Epithelial cell of esophagus (primary cell): ENCODE data around the gene HTR3A.
A peak's percentile ranks its signal among the peaks of the same experiment; 100 is the strongest.

Experiments used
- DNase-seq: peaks from one replicate; pipeline ENCODE4 v3.0.0; 2010; ENCODE audit warnings: low read depth
- H3K4me3 ChIP-seq: 2 replicates; pipeline ENCODE4 v1.5.1; 2011; ENCODE audit warnings: mild to moderate bottlenecking, low read length, control low read depth
- CTCF ChIP-seq: IDR thresholded peaks from 2 replicates; pipeline ENCODE4 v1.5.1; 2011; ENCODE audit warnings: low read depth, mild to moderate bottlenecking, low read length, control low read depth, inconsistent platforms; ENCODE audit not compliant: insufficient read depth; ENCODE audit errors: missing control alignments

The HTR3A gene

GRCh38 chr11:114036147-114036811 lies 61.4 kb downstream of the HTR3A start:
- peak; percentile 67 for TF ChIP-seq CTCF
- peak; percentile 61 for DNase-seq
- H3K4me3 ChIP-seq: peak overlapping the region; percentile 34

- DNase-seq: no peak
- H3K4me3 ChIP-seq: no peak overlapping the region
- TF ChIP-seq CTCF: no peak
Measured at GRCh38 chr11:114036958-114037357, 62.0 kb downstream of the HTR3A start.

- H3K4me3 ChIP-seq: no peak overlapping the region
- DNase-seq: no peak
- no peak for TF ChIP-seq CTCF
Measured at GRCh38 chr11:114039551-114039950, 64.6 kb downstream of the HTR3A start.
